AG04449 (cell line): ENCODE data around the gene MARCHF6.

Experiments
- CTCF ChIA-PET: fragments of 350-600 bp; formaldehyde crosslinking; extraction: SDS; loops from one replicate; lab custom pipeline; 2021; ENCODE audit warnings: antibody characterized with exemption; lab: Yijun Ruan, JAX
- POLR2A ChIA-PET: fragments of 400-600, 350-600 bp; formaldehyde crosslinking; extraction: SDS; loops from one replicate; lab custom pipeline; 2020; ENCODE audit warnings: antibody characterized with exemption, inconsistent platforms; lab: Yijun Ruan, JAX
- DNase-seq: peaks from one replicate; pipeline ENCODE4 v3.0.0-alpha.2; 2010; ENCODE audit warnings: low read depth, low spot score
- H3K4me3 ChIP-seq: 2 replicates; pipeline ENCODE4 v1.5.1; 2011; ENCODE audit warnings: low read depth, mild to moderate bottlenecking, control low read depth, low read length
- CTCF ChIP-seq: IDR thresholded peaks from one replicate; pipeline ENCODE4 v1.5.1; 2011; ENCODE audit warnings: mild to moderate bottlenecking, moderate library complexity, low read length, control low read depth, inconsistent platforms; ENCODE audit not compliant: insufficient read depth; ENCODE audit errors: missing control alignments

Gene MARCHF6

DNA sequence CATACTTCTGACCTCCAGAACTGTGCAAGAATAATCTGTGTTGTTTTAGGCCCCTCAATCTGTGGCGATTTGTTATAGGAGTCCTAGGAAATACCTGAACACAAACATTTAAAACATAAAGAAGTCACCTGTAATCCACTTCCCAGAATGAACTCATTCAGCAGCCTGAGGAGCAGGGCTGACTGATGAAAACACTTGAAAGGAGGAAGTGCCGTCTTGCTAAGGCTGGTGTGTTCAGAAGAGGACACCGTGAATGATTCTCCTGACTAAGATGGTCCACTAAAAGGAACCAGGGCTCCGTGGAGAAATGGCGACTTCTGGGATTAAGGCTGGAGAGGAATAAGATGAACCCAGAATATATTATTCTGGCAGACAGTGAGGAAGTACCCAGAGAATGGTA lies 18.7 kb upstream of the MARCHF6 start:
- ChIA-PET CTCF (interaction anchor here (1.2 kb wide), 1 partner anchor 51 kb away, joined by 4 read pairs; no protein-coding TSS in a partner anchor), POLR2A (no interaction called here)
- no peak overlapping the region for H3K4me3 ChIP-seq
- DNase-seq: no peak
- no peak for TF ChIP-seq CTCF

DNA sequence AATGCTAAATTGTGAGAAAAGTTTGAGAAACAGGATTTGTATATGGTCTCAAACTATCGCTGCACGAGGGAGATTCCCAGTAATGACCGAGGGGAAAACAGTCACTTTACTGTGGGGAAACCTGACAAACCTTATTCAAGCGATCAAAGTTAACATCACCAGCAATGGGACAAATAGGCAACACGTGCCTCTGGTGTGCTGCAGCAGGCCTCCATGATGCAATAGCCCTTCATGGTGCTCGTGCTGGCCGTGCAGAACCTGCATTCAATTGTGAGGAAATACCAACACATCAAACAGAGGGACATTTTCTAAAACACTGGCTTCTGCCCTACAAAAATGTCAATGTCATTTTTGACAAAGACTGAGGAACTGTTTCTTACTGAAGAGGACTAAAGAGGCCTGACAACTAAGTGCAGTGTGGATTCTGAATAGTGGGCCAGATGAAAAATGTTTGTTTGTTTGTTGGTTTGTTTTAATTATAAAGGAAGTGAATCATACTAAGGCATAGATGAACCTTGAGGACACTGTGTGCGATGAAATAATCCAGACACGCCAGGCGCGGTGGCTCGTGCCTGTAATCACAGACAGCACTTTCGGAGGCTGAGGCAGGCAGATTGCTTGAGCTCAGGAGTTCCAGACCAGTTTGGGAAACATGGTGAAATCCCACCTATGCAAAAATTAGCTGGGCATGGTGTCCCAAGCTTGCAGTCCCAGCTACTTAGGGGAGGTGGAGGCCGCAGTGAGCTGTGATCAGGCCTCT lies 17.6 kb upstream of the MARCHF6 start:
- TF ChIP-seq CTCF: no peak
- CTCF ChIA-PET: no interaction called here
- no peak for DNase-seq
- no peak overlapping the region for H3K4me3 ChIP-seq
- POLR2A ChIA-PET: no interaction called here

DNA sequence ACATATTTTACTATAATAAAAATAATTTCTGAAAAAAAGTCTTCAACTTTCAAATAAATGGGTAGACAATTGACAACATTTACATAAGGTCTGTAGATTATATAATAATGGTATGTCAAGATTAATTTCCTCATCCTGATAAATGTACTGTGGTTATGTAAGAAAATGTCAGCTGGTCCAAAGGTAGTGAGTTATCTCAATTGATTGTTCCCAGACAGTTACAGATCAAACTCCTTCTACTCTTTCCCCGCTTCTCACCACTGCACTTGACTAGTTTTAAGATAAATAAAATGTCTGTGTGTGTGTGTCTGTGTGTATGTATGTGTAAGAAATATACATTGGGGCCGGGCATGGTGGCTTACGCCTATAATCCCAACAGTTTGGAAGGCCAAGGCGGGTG lies 16.4 kb upstream of the MARCHF6 start:
- no peak for TF ChIP-seq CTCF
- CTCF ChIA-PET: no interaction called here
- POLR2A ChIA-PET: no interaction called here
- no peak overlapping the region for H3K4me3 ChIP-seq
- DNase-seq: no peak

DNA sequence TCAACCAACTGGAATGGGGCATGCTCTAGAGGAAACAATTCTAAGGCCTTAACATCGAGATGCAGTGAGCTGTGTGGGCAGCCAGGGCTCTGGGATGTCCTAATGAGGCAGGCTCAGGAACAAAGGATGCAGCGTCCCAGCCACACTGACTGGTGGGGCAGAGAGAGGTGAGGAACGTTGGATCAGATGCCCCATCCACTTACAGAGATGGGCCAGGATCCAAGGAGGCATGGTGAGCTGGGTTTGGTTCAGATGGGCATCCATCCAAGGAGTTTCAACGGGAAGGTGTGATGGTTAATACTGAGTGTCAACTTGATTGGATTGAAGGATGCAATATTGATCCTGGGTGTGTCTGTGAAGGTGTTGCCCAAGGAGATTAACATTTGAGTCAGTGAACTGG lies 15.5 kb upstream of the MARCHF6 start:
- no peak overlapping the region for H3K4me3 ChIP-seq
- ChIA-PET CTCF (no interaction called here), POLR2A (no interaction called here)
- no peak for TF ChIP-seq CTCF
- no peak for DNase-seq

GRCh38 chr5:10338686-10339057 lies 14.8 kb upstream of the MARCHF6 start:
- ChIA-PET POLR2A (no interaction called here), CTCF (no interaction called here)
- no peak overlapping the region for H3K4me3 ChIP-seq
- TF ChIP-seq CTCF: no peak
- DNase-seq: no peak

- POLR2A ChIA-PET: no interaction called here
- CTCF ChIA-PET: no interaction called here
- no peak for TF ChIP-seq CTCF
These were observed 14.3 kb upstream of the MARCHF6 start for GRCh38 chr5:10339058-10339811.

More at GRCh38 chr5:10339058-10339811, 14.3 kb upstream of the MARCHF6 start:
- no peak for DNase-seq
- H3K4me3 ChIP-seq: no peak overlapping the region
